GM06990 (cell line): ENCODE measurements around the gene CAVIN3.

ENCODE experiments used
- DNase-seq: peaks from one replicate; pipeline ENCODE4 v3.0.0-alpha.2; 2011; ENCODE audit not compliant: insufficient read length; ENCODE audit errors: extremely low read depth
- H3K27me3 ChIP-seq: replicated peaks from 2 replicates; pipeline ENCODE4 v1.6.0; 2011; ENCODE audit warnings: low read length; ENCODE audit not compliant: control insufficient read depth, insufficient read depth
- H3K36me3 ChIP-seq: 2 replicates; pipeline ENCODE4 v1.5.1; 2011; ENCODE audit warnings: low read length; ENCODE audit not compliant: control insufficient read depth, insufficient read depth
- H3K4me3 ChIP-seq: replicated peaks from 2 replicates; pipeline ENCODE4 v1.5.1; 2011; ENCODE audit warnings: low read depth, mild to moderate bottlenecking, control low read depth, low read length
- CTCF ChIP-seq: IDR thresholded peaks from 2 replicates; pipeline ENCODE4 v1.5.1; 2011; ENCODE audit warnings: low read length, control low read depth, mild to moderate bottlenecking, inconsistent platforms; ENCODE audit not compliant: insufficient read depth, poor library complexity, severe bottlenecking

The CAVIN3 gene

GRCh38 chr11:6321961-6322362 lies 1.7 kb upstream of the CAVIN3 start:
- no peaks in the 10 kb centered on the region for H3K27me3 ChIP-seq
- H3K4me3 ChIP-seq, result no peak overlapping the region
- no peaks in the 10 kb centered on the region for H3K36me3 ChIP-seq
- TF ChIP-seq CTCF, result no peak
- DNase-seq, result no peak

GRCh38 chr11:6321356-6321755 lies 1.1 kb upstream of the CAVIN3 start:
- Histone ChIP-seq H3K36me3 (no peaks in the 10 kb centered on the region), H3K4me3 (no peak overlapping the region), H3K27me3 (no peaks in the 10 kb centered on the region)
- no peak for DNase-seq
- TF ChIP-seq CTCF, result no peak

GRCh38 chr11:6319704-6320410 lies 444 bp downstream of the CAVIN3 start:
- peak; percentile 32 for DNase-seq
- no peaks in the 10 kb centered on the region for H3K27me3 ChIP-seq
- H3K4me3 ChIP-seq, result peak overlapping the region; percentile 47
- TF ChIP-seq CTCF, result no peak
- H3K36me3 ChIP-seq, result no peaks in the 10 kb centered on the region

GRCh38 chr11:6319001-6319703 lies 1.1 kb downstream of the CAVIN3 start:
- no peaks in the 10 kb centered on the region for H3K27me3 ChIP-seq
- peak; percentile 7 for DNase-seq
- TF ChIP-seq CTCF, result no peak
- no peaks in the 10 kb centered on the region for H3K36me3 ChIP-seq
- H3K4me3 ChIP-seq, result 0 out of 2 replicates have a peak overlapping the region, but pooled peaks have one; percentile 9

GRCh38 chr11:6318204-6318603 lies 2.1 kb downstream of the CAVIN3 start:
- Histone ChIP-seq H3K27me3 (no peaks in the 10 kb centered on the region), H3K36me3 (no peaks in the 10 kb centered on the region), H3K4me3 (no peak overlapping the region)
- no peak for TF ChIP-seq CTCF
- no peak for DNase-seq
